HG03045 (cell line): ENCODE data around the gene TBC1D8.

Experiments used
- ATAC-seq: cut with Tn5 transposase; IDR thresholded peaks from one replicate; pipeline ENCODE4 v1.9.1; 2021; ENCODE audit warnings: mild to moderate bottlenecking, moderate library complexity; ENCODE audit not compliant: unreplicated experiment

TBC1D8 gene

DNA sequence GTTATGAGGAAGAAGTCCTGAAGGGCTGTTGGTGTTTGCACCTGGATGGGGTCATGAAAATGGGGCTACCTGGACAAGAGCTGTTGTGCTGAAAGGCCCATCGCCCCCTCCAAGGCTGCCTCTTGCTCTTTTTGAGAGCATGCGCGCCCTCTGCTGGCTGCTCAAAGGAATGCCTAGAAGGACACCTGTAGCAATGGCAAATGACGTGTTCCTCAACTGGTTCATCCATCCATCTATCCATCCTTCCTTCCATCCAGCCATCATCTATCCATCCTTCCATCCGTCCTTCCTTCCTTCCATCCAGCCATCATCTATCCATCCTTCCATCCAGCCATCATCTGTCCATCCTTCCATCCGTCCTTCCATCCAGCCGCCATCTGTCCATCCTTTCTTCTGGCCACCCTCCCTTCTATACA lies 166.3 kb downstream of the TBC1D8 start:
- ATAC-seq = no peak

DNA sequence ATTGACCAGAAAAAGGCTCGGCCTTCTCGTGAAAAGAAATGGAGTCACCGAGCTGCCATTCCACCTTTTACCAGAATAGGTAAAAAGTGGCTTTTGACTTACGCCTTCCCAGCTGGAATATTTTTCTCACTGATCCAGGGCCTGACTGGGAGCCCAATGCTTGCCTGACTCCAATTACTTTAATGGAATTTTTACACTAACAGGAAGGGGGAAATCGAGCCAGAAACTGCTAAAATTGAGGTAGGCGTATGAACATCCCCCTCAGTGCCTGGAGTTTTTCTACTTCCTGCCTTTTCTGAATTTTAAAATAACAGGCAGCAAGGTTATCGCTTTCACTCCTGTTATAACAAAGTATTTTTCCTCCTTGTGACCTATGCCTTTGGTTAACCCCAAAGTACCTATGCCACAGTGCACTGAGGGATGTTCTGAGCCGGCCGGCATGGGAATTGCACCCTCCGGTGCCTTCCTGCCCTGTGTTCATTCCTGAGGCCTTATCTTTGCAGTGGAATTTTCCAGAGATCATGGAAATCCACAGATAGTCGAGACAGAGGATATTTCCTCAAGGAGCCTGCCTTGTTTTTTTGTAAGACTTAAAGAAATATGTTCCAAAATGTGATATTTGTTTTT lies 167.4 kb downstream of the TBC1D8 start:
- ATAC-seq = no peak

GRCh38 chr2:100983201-100983600 lies 168.0 kb downstream of the TBC1D8 start:
- no peak for ATAC-seq

GRCh38 chr2:100982431-100982861 lies 168.7 kb downstream of the TBC1D8 start:
- no peak for ATAC-seq

DNA sequence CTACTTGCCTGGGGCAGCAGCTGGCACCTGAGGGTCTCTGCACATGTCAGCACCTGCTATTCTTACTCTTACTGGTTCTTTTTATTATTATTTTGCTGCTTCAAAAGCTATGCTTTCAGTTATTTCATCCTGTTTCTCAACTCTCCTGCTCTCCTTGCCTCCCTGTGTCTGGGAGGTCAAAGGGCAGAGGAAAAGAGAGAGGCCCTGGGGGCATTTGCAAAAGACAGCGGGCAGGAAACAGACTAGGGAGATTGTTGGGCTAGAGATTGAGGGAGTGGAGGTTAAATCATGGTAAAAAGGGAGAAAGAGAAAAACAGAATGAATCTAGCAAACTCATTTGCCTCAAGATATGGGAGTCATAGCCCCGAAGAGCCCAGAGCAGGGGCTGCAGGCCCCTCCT lies 170.2 kb downstream of the TBC1D8 start:
- ATAC-seq = no peak

- no peak for ATAC-seq
Measured at GRCh38 chr2:100980046-100980445, 171.1 kb downstream of the TBC1D8 start.

GRCh38 chr2:100978582-100979191 lies 172.5 kb downstream of the TBC1D8 start:
- ATAC-seq = no peak

- no peak for ATAC-seq
Measured at GRCh38 chr2:100977511-100977910, 173.7 kb downstream of the TBC1D8 start.

DNA sequence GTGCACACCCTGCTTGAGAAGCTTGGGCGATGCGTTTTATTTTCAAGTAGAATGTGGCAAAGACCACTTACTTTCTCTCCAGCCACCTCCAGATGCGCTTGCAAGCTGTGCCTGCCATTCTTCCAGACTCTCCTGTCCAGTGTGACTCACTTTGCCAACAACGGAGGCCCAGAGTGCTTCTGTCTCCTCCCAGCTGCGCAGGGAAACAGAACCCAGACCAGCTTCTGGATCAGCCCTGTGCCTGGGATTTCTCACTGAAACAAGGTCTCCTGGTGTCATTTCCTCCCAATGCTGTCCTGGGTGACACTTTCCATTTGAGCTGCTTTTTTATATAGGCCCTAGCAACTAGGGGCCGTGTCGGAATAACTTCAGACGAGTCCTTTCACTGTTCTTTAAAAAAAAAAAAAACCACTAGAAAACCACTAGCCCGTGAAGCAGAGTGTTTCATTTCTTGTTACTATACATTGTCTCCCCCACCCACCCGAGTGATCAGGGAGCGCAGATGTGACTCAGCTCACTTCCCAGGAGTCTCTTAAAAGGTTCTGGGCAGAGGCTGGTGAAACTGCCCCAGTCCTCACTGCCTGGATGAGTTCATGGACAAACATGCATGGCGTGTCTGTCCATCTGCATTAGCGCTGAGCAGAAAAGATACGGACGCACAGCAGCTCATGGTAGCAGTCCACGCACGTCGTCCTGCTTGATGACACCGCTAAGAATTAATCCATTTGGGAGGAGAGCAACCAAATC lies 174.4 kb downstream of the TBC1D8 start:
- ATAC-seq = peak; percentile 78

- ATAC-seq = no peak
Measured at GRCh38 chr2:100976061-100976460, 175.1 kb downstream of the TBC1D8 start.

DNA sequence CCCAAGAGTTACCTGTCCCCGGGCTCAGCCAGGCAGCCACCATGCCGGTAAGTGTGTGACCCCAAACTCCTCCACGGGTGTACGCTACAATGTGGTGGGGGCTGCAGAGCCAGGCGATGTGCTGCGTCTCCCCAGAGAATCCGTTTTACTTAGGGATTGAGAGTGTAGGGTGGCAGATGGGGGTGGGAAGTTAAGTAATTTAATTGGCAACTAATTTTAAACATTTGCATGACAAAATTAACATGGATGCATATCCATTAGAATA lies 175.7 kb downstream of the TBC1D8 start:
- ATAC-seq = no peak

DNA sequence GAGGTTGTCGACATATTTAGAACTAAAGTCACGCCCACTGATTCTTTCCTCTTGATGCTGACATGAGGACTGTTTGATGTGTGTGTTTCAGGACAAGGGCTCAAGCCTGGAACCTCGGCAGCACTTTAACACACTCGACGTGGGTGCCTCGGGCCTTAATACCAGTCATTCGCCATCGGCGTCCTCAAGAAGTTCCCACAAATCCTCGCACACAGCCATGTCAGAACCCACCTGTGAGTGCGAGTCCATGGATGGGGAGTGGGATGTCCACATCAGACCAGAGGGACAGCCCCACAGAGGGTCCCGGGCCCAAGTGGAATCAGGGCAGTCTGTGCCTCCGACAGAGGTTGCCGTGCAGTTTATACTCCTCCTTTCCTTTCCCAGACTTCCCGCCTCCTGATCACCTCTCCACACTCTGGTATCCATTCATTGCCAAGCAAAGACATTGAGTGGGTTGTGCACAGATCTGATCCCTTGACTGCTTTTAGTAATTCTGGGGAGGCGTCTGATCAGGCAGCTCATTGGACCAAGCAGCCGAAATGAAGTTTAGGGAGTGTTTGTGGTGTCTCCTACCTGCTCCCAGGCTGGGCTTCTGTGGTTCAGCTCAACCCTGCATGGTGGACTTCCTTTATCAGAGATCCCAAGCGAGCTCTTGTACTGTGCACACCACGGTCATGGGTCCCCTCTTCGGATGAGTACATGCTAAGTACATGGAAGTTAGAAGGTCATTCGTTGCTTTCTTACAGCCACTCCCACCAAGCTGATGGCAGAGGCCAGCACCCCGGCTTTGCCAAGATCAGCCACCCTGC lies 176.3 kb downstream of the TBC1D8 start:
- ATAC-seq = no peak

- ATAC-seq = no peak
Measured at GRCh38 chr2:100972452-100972851, 178.7 kb downstream of the TBC1D8 start.

DNA sequence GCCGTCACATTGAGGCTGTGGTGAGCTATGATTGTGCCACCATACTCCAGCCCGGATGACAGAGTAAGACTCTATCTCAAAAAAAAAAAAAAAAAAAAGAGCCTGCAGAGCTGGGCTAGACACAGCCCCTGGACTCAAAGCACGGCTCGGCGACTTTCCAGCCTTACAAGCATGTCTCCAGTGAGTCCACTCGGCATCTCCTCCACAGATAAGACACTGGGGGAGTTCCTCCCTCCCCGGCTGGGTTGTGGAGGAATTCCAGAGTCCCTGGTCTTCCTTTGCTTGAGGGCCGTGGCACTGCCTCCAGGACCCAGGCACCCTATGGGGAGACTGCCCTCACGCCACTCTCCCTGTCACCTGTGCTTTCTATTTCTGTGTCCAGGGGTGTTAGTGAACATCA lies 180.0 kb downstream of the TBC1D8 start:
- ATAC-seq = no peak

DNA sequence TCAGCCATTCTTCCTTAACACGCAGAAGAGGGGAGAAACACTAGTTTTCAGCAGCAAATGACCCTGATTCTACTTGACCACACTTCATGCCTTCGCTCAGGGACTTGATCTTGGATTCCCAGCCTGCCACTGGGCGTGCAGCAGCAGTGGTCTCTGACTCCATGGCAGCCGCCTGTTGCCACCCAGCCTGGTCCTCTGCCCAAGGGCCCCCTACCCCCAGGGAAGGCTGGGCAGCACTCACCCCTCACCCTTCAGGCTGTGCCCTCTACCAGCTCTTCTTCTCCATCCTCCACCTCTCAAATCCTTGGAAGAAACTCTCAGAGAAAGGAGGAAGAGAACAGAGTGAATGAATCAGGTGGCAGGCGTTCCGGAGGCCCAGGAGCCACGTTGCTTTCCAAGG lies 181.2 kb downstream of the TBC1D8 start:
- no peak for ATAC-seq

GRCh38 chr2:100968146-100969145 lies 182.7 kb downstream of the TBC1D8 start:
- no peak for ATAC-seq

DNA sequence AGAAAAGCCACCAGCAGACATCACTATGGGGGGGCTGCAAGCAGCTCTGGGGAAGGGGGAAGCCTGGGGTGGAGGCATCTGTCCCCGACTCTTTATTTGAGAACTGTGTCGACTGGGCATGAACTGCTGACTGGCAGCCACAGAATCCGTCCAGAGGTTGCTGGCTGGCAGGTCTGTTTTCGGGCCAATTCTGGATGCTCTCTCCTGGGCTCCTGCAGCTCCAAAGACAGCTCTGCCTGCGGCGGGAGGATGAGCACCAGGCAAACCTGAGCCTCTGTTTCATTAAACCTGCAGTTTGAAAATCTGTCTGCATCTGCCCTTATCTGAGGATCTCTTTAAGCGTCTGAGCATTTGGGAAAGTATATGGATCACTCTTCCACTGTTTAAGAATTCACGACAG lies 183.5 kb downstream of the TBC1D8 start:
- ATAC-seq = no peak

- no peak for ATAC-seq
Measured at GRCh38 chr2:100965596-100965995, 185.6 kb downstream of the TBC1D8 start.

DNA sequence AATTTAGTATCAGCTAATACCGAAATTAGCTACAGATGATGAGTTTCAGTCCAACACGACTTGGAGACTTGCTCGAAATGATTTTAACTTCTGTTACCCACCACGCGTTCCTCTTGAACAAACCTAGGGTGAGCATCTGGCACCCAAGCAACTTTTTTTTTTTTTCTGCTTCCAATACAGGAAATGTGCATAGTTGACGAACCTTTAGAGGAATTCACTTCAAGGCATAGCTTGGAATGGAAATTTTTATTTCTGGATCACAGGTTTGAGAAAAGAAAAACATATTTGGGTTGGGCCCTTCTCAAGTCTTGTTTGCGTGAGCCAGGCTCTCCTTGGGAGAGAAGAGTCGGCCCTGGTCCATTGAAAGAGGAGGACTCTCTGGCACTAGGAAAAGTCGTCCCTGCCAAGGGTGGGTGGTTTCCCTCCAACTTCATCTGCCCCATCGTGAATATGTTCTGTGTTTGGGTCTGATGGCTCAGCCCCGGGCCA lies 186.5 kb downstream of the TBC1D8 start:
- ATAC-seq = no peak

- no peak for ATAC-seq
Measured at GRCh38 chr2:100964222-100964621, 187.0 kb downstream of the TBC1D8 start.
